PC-9 (cell line): ENCODE data around the gene ENG.

Experiments used
- EZH2 ChIP-seq: fragments of 200-600 bp; sonication (generic); IDR thresholded peaks from 2 replicates; pipeline ENCODE4 v1.8.0; 2017; ENCODE audit warnings: antibody characterized with exemption, low read depth
- TF ChIP-seq, protein P1 (sequence below): fragments of 200-600 bp; sonication (generic); conservative IDR thresholded peaks from 2 replicates; pipeline ENCODE4 v1.6.1; 2017; ENCODE audit warnings: mixed run types, antibody characterized with exemption, mild to moderate bottlenecking, moderate library complexity

DNA sequence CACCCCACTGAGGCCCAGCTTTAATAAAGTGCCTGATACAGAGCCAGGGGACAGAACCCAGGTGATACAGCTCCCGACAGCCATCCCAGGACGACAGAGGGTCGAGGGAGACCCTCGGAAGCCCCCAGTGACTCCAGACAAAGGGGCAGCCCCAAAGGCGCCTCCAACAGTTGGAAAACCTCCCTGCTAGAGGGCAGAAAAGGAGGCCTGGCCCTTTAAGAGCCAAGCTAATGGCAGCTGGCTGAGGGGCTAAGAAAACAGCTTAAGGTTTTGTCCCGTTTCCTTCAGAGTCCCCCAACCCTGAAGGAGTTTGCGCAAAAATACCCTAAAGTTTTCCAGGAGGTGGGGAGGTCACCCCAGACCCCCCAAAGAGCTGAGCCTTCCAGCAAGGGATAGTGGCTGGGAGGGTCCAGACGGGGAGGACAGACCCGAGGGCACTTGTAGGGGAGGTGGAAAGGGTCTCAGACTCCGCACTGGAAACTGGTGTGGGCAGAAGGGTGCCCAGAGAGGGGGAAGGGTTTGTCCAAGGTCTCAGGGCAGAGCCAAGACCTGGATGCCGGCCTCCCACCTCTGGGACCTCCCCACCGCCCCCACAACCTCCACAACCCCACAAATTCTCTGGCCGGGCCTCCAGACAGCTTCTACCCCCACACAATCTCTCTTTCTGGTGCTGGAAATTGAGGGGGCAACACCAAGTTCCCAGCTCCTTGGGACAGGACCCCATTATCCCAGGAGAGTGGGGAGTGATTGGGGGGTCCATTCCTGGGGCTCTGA lies 31.2 kb upstream of the ENG start:
- TF ChIP-seq, protein P1, sequence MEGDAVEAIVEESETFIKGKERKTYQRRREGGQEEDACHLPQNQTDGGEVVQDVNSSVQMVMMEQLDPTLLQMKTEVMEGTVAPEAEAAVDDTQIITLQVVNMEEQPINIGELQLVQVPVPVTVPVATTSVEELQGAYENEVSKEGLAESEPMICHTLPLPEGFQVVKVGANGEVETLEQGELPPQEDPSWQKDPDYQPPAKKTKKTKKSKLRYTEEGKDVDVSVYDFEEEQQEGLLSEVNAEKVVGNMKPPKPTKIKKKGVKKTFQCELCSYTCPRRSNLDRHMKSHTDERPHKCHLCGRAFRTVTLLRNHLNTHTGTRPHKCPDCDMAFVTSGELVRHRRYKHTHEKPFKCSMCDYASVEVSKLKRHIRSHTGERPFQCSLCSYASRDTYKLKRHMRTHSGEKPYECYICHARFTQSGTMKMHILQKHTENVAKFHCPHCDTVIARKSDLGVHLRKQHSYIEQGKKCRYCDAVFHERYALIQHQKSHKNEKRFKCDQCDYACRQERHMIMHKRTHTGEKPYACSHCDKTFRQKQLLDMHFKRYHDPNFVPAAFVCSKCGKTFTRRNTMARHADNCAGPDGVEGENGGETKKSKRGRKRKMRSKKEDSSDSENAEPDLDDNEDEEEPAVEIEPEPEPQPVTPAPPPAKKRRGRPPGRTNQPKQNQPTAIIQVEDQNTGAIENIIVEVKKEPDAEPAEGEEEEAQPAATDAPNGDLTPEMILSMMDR = no peak
- no peak for TF ChIP-seq EZH2
